ENCODE measurements around the gene THAP9.

DNA sequence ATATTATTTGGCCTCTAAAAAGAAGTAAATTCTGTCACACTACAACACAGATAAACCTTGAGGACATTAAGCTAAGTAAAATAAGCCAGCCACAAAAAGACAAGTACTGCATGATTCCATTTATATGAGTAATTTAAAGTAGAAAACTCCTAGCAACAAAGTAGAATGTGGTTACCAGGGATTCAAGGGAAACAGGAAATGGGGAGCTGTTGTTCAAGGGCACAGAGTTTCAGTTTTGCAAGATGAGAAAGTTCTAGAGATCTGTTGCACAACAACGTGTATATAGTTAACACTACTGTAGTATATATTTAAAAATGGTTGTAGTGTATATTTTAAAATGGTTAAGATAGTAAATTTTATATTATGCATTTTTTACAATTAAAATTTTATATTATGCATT lies 34.9 kb upstream of the THAP9 start:
- no peak for TF ChIP-seq CTCF (IDR thresholded peaks at IDR 0.05; ENCODE audit: low read depth, low read length)
- TF ChIP-seq EZH2phosphoT487 (IDR thresholded peaks at IDR 0.05; ENCODE audit: low read depth), result no peak

All from OCI-LY3 (cell line).